ENCODE results near the gene MAPKAP1. TPM values are rescaled to one million over a fixed set of nuclear protein-coding genes. Genes with fewer than 3 reads are reported as not detected.
"Not testable (repeated sequence)": the region's sequence is repeated elsewhere in the genome, so short reads cannot be mapped to it uniquely, and the experiment has no call there.

MAPKAP1 gene
- total RNA-seq, 4 donors from 2014 or later, result 54.1 to 195 (median 61.9) TPM

- Histone ChIP-seq H3K9me3 (no peaks in the 10 kb centered on the region), H3K27me3 (no peaks in the 10 kb centered on the region), H3K36me3 (no peaks in the 10 kb centered on the region), H3K27ac (no peak overlapping the region), H3K4me3 (no peak overlapping the region), H3K4me1 (no peaks in the 10 kb centered on the region)
- no peak for DNase-seq
- TF ChIP-seq CTCF (IDR thresholded peaks at IDR 0.05) (no peak), POLR2A (IDR thresholded peaks at IDR 0.05) (no peak)
- intact Hi-C loops (cut with DNase I; ENCODE audit: low total_unique reads), result no loop called here
Measured at GRCh38 chr9:125694478-125694877, 12.5 kb downstream of the MAPKAP1 start.

- H3K27me3 ChIP-seq; intact Hi-C loops (cut with DNase I; ENCODE audit: low total_unique reads); H3K27ac ChIP-seq: not testable (repeated sequence)
Measured at GRCh38 chr9:125693492-125693891, 13.5 kb downstream of the MAPKAP1 start.

GRCh38 chr9:125691869-125692268 lies 15.1 kb downstream of the MAPKAP1 start:
- Histone ChIP-seq H3K27ac (no peak overlapping the region), H3K4me1 (no peaks in the 10 kb centered on the region), H3K9me3 (no peaks in the 10 kb centered on the region), H3K36me3 (no peaks in the 10 kb centered on the region), H3K4me3 (no peak overlapping the region), H3K27me3 (no peaks in the 10 kb centered on the region)
- TF ChIP-seq CTCF (IDR thresholded peaks at IDR 0.05) (no peak), POLR2A (IDR thresholded peaks at IDR 0.05) (no peak)
- intact Hi-C loops (cut with DNase I; ENCODE audit: low total_unique reads), result no loop called here
- DNase-seq, result no peak

More at GRCh38 chr9:125693492-125693891, 13.5 kb downstream of the MAPKAP1 start:
- not testable (repeated sequence) for H3K36me3 ChIP-seq, H3K9me3 ChIP-seq, H3K4me3 ChIP-seq, DNase-seq, H3K4me1 ChIP-seq

- Histone ChIP-seq H3K27me3 (no peaks in the 10 kb centered on the region), H3K9me3 (no peaks in the 10 kb centered on the region), H3K4me3 (no peak overlapping the region), H3K27ac (no peak overlapping the region), H3K36me3 (no peaks in the 10 kb centered on the region), H3K4me1 (no peaks in the 10 kb centered on the region)
- intact Hi-C loops (cut with DNase I; ENCODE audit: low total_unique reads), result no loop called here
- TF ChIP-seq CTCF (IDR thresholded peaks at IDR 0.05) (no peak), POLR2A (IDR thresholded peaks at IDR 0.05) (no peak)
- DNase-seq, result no peak
Measured at GRCh38 chr9:125690679-125691078, 16.3 kb downstream of the MAPKAP1 start.

- H3K4me3 ChIP-seq, result no peak overlapping the region
- no peak for DNase-seq
- intact Hi-C loops (cut with DNase I; ENCODE audit: low total_unique reads), result no loop called here
- no peaks in the 10 kb centered on the region for H3K4me1 ChIP-seq
- TF ChIP-seq CTCF (IDR thresholded peaks at IDR 0.05) (no peak), POLR2A (IDR thresholded peaks at IDR 0.05) (no peak)
- no peaks in the 10 kb centered on the region for H3K27me3 ChIP-seq
- H3K27ac ChIP-seq, result no peak overlapping the region
- H3K36me3 ChIP-seq, result no peaks in the 10 kb centered on the region
- no peaks in the 10 kb centered on the region for H3K9me3 ChIP-seq
Measured at GRCh38 chr9:125687163-125687863, 19.7 kb downstream of the MAPKAP1 start.
